ENCODE measurements around the gene ATXN10. TPM values are rescaled to one million over a fixed set of nuclear protein-coding genes. Genes with fewer than 3 reads are reported as not detected.

ATXN10 gene
- total and polyA plus RNA-seq, 10 of the 15 experiments (the other 5 are each of a cell fraction or from before 2014, with no cell fraction given), result 29.2 to 249 (median 146) TPM

DNA sequence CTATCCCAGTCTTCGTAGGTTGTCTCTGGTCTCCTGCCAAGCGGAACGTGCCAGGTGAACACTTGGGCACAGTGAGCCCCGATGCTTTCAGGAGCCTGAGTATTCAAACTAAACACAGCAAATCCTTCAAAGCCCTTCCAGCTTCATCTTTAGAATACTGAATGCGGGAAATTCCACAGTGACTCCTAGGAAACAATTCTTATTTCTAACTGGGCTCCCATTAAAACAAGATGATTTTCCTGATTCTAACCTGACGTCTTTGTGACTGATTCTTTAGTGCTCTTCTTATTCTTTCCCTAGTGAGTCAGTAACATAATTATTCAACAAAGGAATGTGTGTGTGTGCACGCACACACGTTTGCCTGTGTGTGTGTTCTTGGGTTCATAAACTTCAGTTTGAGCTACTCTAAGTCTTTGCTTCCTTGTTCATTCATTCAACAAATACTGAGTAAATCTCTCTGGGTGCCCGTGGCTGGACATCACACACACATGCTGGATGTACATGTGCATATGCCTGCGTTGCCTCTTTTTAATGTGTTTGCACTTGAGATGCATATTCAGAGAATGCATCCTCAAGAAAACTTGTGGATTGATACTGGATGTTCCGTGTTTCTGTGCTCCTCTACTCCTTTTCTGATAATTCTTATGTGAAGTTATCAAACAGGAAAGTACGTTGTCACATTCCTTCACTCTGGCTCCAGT, 170.8 kb downstream of the ATXN10 start:
- FAIRE-seq, result no peak

More for the DNA sequence above, 170.8 kb downstream of the ATXN10 start:
- no peak overlapping the region for H3K4me3 ChIP-seq
- ATAC-seq, result no peak
- no peaks in the 10 kb centered on the region for H3K4me1 ChIP-seq (ENCODE audit: control insufficient read depth, insufficient read depth, low read length)
- H4K20me1 ChIP-seq (ENCODE audit: control insufficient read depth, insufficient read depth), result no peaks in the 10 kb centered on the region
- no peak for TF ChIP-seq EZH2 (IDR thresholded peaks at IDR 0.05; ENCODE audit: borderline replicate concordance, control insufficient read depth, low read depth, low read length)
- no peak for TF ChIP-seq ZNF274 (IDR thresholded peaks at IDR 0.05; ENCODE audit: insufficient read depth, insufficient read length)
- no peak for TF ChIP-seq JUNB (IDR thresholded peaks at IDR 0.05)
- TF ChIP-seq NFYA (IDR thresholded peaks at IDR 0.05; ENCODE audit: borderline replicate concordance, low read depth, low read length), result no peak
- TF ChIP-seq, protein P1, sequence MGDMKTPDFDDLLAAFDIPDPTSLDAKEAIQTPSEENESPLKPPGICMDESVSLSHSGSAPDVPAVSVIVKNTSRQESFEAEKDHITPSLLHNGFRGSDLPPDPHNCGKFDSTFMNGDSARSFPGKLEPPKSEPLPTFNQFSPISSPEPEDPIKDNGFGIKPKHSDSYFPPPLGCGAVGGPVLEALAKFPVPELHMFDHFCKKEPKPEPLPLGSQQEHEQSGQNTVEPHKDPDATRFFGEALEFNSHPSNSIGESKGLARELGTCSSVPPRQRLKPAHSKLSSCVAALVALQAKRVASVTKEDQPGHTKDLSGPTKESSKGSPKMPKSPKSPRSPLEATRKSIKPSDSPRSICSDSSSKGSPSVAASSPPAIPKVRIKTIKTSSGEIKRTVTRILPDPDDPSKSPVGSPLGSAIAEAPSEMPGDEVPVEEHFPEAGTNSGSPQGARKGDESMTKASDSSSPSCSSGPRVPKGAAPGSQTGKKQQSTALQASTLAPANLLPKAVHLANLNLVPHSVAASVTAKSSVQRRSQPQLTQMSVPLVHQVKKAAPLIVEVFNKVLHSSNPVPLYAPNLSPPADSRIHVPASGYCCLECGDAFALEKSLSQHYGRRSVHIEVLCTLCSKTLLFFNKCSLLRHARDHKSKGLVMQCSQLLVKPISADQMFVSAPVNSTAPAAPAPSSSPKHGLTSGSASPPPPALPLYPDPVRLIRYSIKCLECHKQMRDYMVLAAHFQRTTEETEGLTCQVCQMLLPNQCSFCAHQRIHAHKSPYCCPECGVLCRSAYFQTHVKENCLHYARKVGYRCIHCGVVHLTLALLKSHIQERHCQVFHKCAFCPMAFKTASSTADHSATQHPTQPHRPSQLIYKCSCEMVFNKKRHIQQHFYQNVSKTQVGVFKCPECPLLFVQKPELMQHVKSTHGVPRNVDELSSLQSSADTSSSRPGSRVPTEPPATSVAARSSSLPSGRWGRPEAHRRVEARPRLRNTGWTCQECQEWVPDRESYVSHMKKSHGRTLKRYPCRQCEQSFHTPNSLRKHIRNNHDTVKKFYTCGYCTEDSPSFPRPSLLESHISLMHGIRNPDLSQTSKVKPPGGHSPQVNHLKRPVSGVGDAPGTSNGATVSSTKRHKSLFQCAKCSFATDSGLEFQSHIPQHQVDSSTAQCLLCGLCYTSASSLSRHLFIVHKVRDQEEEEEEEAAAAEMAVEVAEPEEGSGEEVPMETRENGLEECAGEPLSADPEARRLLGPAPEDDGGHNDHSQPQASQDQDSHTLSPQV (IDR thresholded peaks at IDR 0.05), result no peak
- TF ChIP-seq HDAC2 (IDR thresholded peaks at IDR 0.05), result no peak
- TF ChIP-seq ASH2L (IDR thresholded peaks at IDR 0.05; ENCODE audit: borderline replicate concordance, low read depth), result no peak
- no peaks in the 10 kb centered on the region for H3K9me3 ChIP-seq (replicated peaks; ENCODE audit: control insufficient read depth, insufficient read depth, low read length)
- ChIA-PET POLR2A (no interaction called here), SMC1A (ENCODE audit: uncharacterized antibody, unreplicated experiment) (interaction anchor here (0.6 to 1.0 kb wide), 3 partner anchors 11 to 72 kb away, joined by 3 read pairs; no protein-coding TSS in a partner anchor), RAD21 (ENCODE audit: unreplicated experiment) (interaction anchor here (1.0 kb wide), 1 partner anchor 20 kb away, joined by 3 read pairs; no protein-coding TSS in a partner anchor), CTCF (interaction anchor here (0.8 to 1.3 kb wide), 3 partner anchors 9 to 198 kb away, joined by 3 to 4 read pairs (median 3); no protein-coding TSS in a partner anchor)
- no peaks in the 10 kb centered on the region for H3K27me3 ChIP-seq (replicated peaks in 1 of 2; ENCODE audit: control insufficient read depth in 2 of 2, insufficient read depth in 2 of 2, low read length in 1 of 2)
- no peak overlapping the region for H3K27ac ChIP-seq (ENCODE audit: control insufficient read depth, insufficient read depth)
- 96% methylated on average over 12 of the region's 12 CpGs for WGBS (ENCODE audit: insufficient coverage, insufficient replicate concordance, low lambda C conversion rate, missing lambda C conversion rate)
- peaks cover 2 to 16% of the 10 kb centered on the region in 2 experiments for H3K36me3 ChIP-seq (ENCODE audit: control insufficient read depth in 2 of 2, insufficient read depth in 2 of 2, low read length in 1 of 2)
- BruUV-seq (replicated peaks), result no TSS peak
- in situ Hi-C loops (cut with MboI), result no loop called here
- no peaks in the 10 kb centered on the region for H3K79me2 ChIP-seq (ENCODE audit: control insufficient read depth, insufficient read depth, low read length)
- intact Hi-C loops (cut with micrococcal nuclease; ENCODE audit: unreplicated experiment), result no loop called here
- H3K9ac ChIP-seq (ENCODE audit: control insufficient read depth, insufficient read depth, low read length), result no peak overlapping the region
- H3K4me2 ChIP-seq (ENCODE audit: control insufficient read depth, insufficient read depth), result no peak overlapping the region
- no peak for DNase-seq (ENCODE audit: low read depth, low spot score)
- no peak overlapping the region for H2AFZ ChIP-seq (ENCODE audit: control insufficient read depth, low read depth, low read length)

All from GM12878 (cell line).